ENCODE measurements around the gene ADAM15. TPM values are rescaled to one million over a fixed set of nuclear protein-coding genes. Genes with fewer than 3 reads are reported as not detected.
A peak's percentile ranks its signal among the peaks of the same experiment; 100 is the strongest.

ADAM15 gene
- total and polyA plus RNA-seq, 7 donors, result 37.8 to 186 (median 54.9) TPM

GRCh38 chr1:155009742-155010141 lies 41.4 kb upstream of the ADAM15 start:
- intact Hi-C loops (cut with DNase I), result no loop called here

GRCh38 chr1:155010211-155010918 lies 40.8 kb upstream of the ADAM15 start:
- intact Hi-C loops (cut with DNase I), result no loop called here
- DNase-seq, result no peak
- TF ChIP-seq, protein P1, sequence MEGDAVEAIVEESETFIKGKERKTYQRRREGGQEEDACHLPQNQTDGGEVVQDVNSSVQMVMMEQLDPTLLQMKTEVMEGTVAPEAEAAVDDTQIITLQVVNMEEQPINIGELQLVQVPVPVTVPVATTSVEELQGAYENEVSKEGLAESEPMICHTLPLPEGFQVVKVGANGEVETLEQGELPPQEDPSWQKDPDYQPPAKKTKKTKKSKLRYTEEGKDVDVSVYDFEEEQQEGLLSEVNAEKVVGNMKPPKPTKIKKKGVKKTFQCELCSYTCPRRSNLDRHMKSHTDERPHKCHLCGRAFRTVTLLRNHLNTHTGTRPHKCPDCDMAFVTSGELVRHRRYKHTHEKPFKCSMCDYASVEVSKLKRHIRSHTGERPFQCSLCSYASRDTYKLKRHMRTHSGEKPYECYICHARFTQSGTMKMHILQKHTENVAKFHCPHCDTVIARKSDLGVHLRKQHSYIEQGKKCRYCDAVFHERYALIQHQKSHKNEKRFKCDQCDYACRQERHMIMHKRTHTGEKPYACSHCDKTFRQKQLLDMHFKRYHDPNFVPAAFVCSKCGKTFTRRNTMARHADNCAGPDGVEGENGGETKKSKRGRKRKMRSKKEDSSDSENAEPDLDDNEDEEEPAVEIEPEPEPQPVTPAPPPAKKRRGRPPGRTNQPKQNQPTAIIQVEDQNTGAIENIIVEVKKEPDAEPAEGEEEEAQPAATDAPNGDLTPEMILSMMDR (IDR thresholded peaks at IDR 0.05), result no peak
- TF ChIP-seq POLR2A (IDR thresholded peaks at IDR 0.05), result no peak
- no peak for TF ChIP-seq EP300 (IDR thresholded peaks at IDR 0.05)
- no peak for TF ChIP-seq POLR2AphosphoS5 (IDR thresholded peaks at IDR 0.05)
- peaks cover 0 to 15% (median 7%) of the 10 kb centered on the region in 4 donors for H3K36me3 ChIP-seq
- H3K27ac ChIP-seq, result peak overlapping the region; percentile 64 to 98 (median 97)
- H3K9me3 ChIP-seq, result no peaks in the 10 kb centered on the region
- H3K4me3 ChIP-seq, result no peak overlapping the region
- no peaks in the 10 kb centered on the region for H3K27me3 ChIP-seq
- H3K4me1 ChIP-seq, result peaks cover 0 to 82% (median 65%) of the 10 kb centered on the region in 4 donors
- WGBS, 2 donors, result 33 to 40% methylated on average over 11 of the region's 11 CpGs

More at GRCh38 chr1:155009742-155010141, 41.4 kb upstream of the ADAM15 start:
- Histone ChIP-seq H3K4me3 (no peak overlapping the region), H3K27ac (peak overlapping the region; percentile 29 to 98 (median 97)), H3K4me1 (peaks cover 0 to 88% (median 71%) of the 10 kb centered on the region in 4 donors), H3K9me3 (no peaks in the 10 kb centered on the region), H3K27me3 (no peaks in the 10 kb centered on the region), H3K36me3 (peaks cover 0 to 9% (median 3%) of the 10 kb centered on the region in 4 donors)
- DNase-seq, result no peak
- TF ChIP-seq EP300 (IDR thresholded peaks at IDR 0.05), result no peak
- TF ChIP-seq, protein P1 (IDR thresholded peaks at IDR 0.05), result no peak
- TF ChIP-seq POLR2AphosphoS5 (IDR thresholded peaks at IDR 0.05), result no peak
- TF ChIP-seq POLR2A (IDR thresholded peaks at IDR 0.05), result no peak
- WGBS, 2 donors, result 84 to 90% methylated on average over 5 of the region's 5 CpGs

- H3K4me3 ChIP-seq, result no peak overlapping the region
Observed at GRCh38 chr1:155011004-155011416, 40.1 kb upstream of the ADAM15 start.

DNA sequence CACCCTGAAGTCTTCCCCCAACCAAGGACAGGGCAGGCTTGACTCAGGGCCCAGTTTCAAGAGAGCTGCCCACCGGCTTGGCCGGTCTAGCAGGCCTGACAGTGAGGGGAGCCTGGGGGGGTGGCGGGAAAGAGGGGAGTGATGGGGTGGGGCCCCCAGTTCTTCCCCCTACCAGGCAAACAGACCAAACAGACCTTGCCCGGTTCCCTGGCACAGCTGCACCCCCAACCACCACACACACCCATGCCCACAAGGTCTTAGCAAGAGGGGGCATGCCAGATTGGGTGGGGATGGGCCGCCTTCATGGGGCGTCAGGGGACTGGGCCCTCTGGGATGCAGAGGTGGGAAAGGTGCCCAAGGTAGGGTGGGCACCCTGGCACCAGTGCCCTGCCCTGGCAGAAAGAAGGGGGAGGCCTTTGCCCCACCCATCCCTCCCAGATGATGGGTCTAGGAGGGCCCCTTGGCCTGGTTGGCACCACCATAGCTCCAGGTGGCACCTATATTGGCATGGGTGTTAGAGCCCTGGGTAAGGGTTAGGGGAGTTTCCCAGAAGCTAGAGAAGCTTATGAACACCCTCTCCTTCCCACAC lies 39.6 kb upstream of the ADAM15 start:
- Histone ChIP-seq H3K4me1 (peaks cover 0 to 73% (median 56%) of the 10 kb centered on the region in 4 donors), H3K9me3 (no peaks in the 10 kb centered on the region), H3K36me3 (peaks cover 0 to 27% (median 9%) of the 10 kb centered on the region in 4 donors), H3K27me3 (no peaks in the 10 kb centered on the region), H3K27ac (peak overlapping the region; percentile 64 to 98 (median 97)), H3K4me3 (no peak overlapping the region)
- 69 to 88% methylated on average over 6 of the region's 6 CpGs for WGBS, 2 donors
- TF ChIP-seq POLR2A (IDR thresholded peaks at IDR 0.05) (no peak), POLR2AphosphoS5 (IDR thresholded peaks at IDR 0.05) (no peak), EP300 (IDR thresholded peaks at IDR 0.05) (no peak)
- TF ChIP-seq, protein P1 (IDR thresholded peaks at IDR 0.05), result no peak
- no peak for DNase-seq
- intact Hi-C loops (cut with DNase I), result no loop called here

More at GRCh38 chr1:155011004-155011416, 40.1 kb upstream of the ADAM15 start:
- intact Hi-C loops (cut with DNase I), result no loop called here
- TF ChIP-seq EP300 (IDR thresholded peaks at IDR 0.05) (no peak), POLR2AphosphoS5 (IDR thresholded peaks at IDR 0.05) (no peak), POLR2A (IDR thresholded peaks at IDR 0.05) (no peak)
- TF ChIP-seq, protein P1 (IDR thresholded peaks at IDR 0.05), result no peak
- no peak for DNase-seq
- peaks cover 0 to 76% (median 58%) of the 10 kb centered on the region in 4 donors for H3K4me1 ChIP-seq
- H3K36me3 ChIP-seq, result peaks cover 0 to 21% (median 9%) of the 10 kb centered on the region in 4 donors
- 62 to 78% methylated on average over 5 of the region's 5 CpGs for WGBS, 2 donors
- H3K27me3 ChIP-seq, result no peaks in the 10 kb centered on the region
- no peaks in the 10 kb centered on the region for H3K9me3 ChIP-seq
- peak overlapping the region; percentile 64 to 98 (median 97) for H3K27ac ChIP-seq
